CD14-positive monocyte (primary cell): ENCODE data around the gene SMIM35. TPM values are rescaled to one million over a fixed set of nuclear protein-coding genes. Genes with fewer than 3 reads are reported as not detected.

Source experiments
- DNase-seq, 3 donors: peaks; one replicate each; pipeline ENCODE4 v3.0.0-alpha.2; 2011 to 2022
- H2AFZ ChIP-seq: 2 replicates; pipeline ENCODE4 v1.6.0; 2012; ENCODE audit warnings: mild to moderate bottlenecking, low read depth, low read length, inconsistent platforms; ENCODE audit not compliant: insufficient read depth, poor library complexity, severe bottlenecking
- H3K27ac ChIP-seq, 2 donors: 1 replicate in 1 of 2; 2 replicates in 1 of 2; pipeline ENCODE4 v1.5.1; 2012 to 2013; ENCODE audit warnings: low read length in 2 of 2, control low read depth in 1 of 2, inconsistent platforms in 1 of 2, low read depth in 1 of 2, mild to moderate bottlenecking in 1 of 2
- H3K27me3 ChIP-seq, 2 donors: one replicate each; pipeline versions ENCODE4 v1.6.0 to v1.6.1; 2011 to 2013; ENCODE audit warnings: low read length in 2 of 2; ENCODE audit not compliant: control insufficient read depth in 2 of 2, insufficient read depth in 2 of 2
- H3K36me3 ChIP-seq, 2 donors: replicated peaks in 1 of 2; 1 replicate in 1 of 2; 2 replicates in 1 of 2; pipeline versions ENCODE4 v1.5.1 to v1.6.1; 2012 to 2013; ENCODE audit warnings: low read length in 2 of 2, control low read depth in 1 of 2, inconsistent platforms in 1 of 2, mild to moderate bottlenecking in 1 of 2; ENCODE audit not compliant: insufficient read depth in 2 of 2, control insufficient read depth in 1 of 2
- H3K4me1 ChIP-seq, 2 donors: 1 replicate in 1 of 2; 2 replicates in 1 of 2; pipeline versions ENCODE4 v1.5.1 to v1.6.1; 2012 to 2013; ENCODE audit warnings: low read length in 2 of 2, control low read depth in 1 of 2, inconsistent platforms in 1 of 2, mild to moderate bottlenecking in 1 of 2, moderate library complexity in 1 of 2; ENCODE audit not compliant: insufficient read depth in 2 of 2, control insufficient read depth in 1 of 2
- H3K4me2 ChIP-seq: replicated peaks from 2 replicates; pipeline ENCODE3; 2012; ENCODE audit warnings: low read length, moderate library complexity, mild to moderate bottlenecking; ENCODE audit not compliant: poor library complexity, severe bottlenecking; ENCODE audit errors: extremely low read depth
- H3K4me3 ChIP-seq, 3 experiments: fragments of 200-600 bp in 1 of 3; sonication (generic) in 1 of 3; replicated peaks in 1 of 3; 1 replicate in 2 of 3; 2 replicates in 1 of 3; pipeline ENCODE4 v1.5.1; 2011 to 2013; ENCODE audit warnings: low read length in 3 of 3, mild to moderate bottlenecking in 3 of 3, control low read depth in 2 of 3, low read depth in 2 of 3, inconsistent platforms in 1 of 3, moderate library complexity in 1 of 3
- H3K79me2 ChIP-seq: 2 replicates; pipeline ENCODE4 v1.6.0; 2012; ENCODE audit warnings: mild to moderate bottlenecking, control low read depth, inconsistent platforms, low read length, moderate library complexity; ENCODE audit not compliant: insufficient read depth
- H3K9ac ChIP-seq: 2 replicates; pipeline ENCODE4 v1.6.0; 2017; ENCODE audit warnings: low read length, mild to moderate bottlenecking; ENCODE audit not compliant: insufficient read depth, poor library complexity, severe bottlenecking
- H3K9me3 ChIP-seq, 2 donors: replicated peaks in 1 of 2; 1 replicate in 1 of 2; 2 replicates in 1 of 2; pipeline versions ENCODE4 v1.5.1 to v1.6.1; 2012 to 2013; ENCODE audit warnings: low read length in 2 of 2, control low read depth in 1 of 2; ENCODE audit not compliant: control insufficient read depth in 1 of 2, insufficient read depth in 1 of 2
- H4K20me1 ChIP-seq: 2 replicates; pipeline ENCODE4 v1.6.0; 2012; ENCODE audit warnings: mild to moderate bottlenecking, low read length, control low read depth, moderate library complexity; ENCODE audit not compliant: insufficient read depth
- H3K27ac Mint-ChIP-seq, 7 donors: one replicate each; pipeline ENCODE4 v1.8.0; 2020; ENCODE audit warnings: mild to moderate bottlenecking in 7 of 7, mixed read lengths in 7 of 7, moderate library complexity in 6 of 7, inconsistent platforms in 2 of 7
- H3K27me3 Mint-ChIP-seq, 3 donors: one replicate each; pipeline ENCODE4 v1.8.0; 2021 to 2022; ENCODE audit warnings: low read depth in 3 of 3, mild to moderate bottlenecking in 3 of 3, mixed read lengths in 3 of 3, moderate library complexity in 3 of 3, inconsistent platforms in 1 of 3
- H3K36me3 Mint-ChIP-seq, 2 donors: one replicate each; pipeline ENCODE4 v1.8.0; 2020; ENCODE audit warnings: mixed read lengths in 2 of 2, inconsistent platforms in 1 of 2, mild to moderate bottlenecking in 1 of 2
- H3K4me1 Mint-ChIP-seq: one replicate; pipeline ENCODE4 v1.8.0; 2020; ENCODE audit warnings: mild to moderate bottlenecking, mixed read lengths
- H3K4me3 Mint-ChIP-seq, 2 donors: one replicate each; pipeline ENCODE4 v1.8.0; 2020; ENCODE audit warnings: mild to moderate bottlenecking in 2 of 2, mixed read lengths in 2 of 2, moderate library complexity in 1 of 2
- H3K9me3 Mint-ChIP-seq, 7 donors: one replicate each; pipeline ENCODE4 v1.8.0; 2020 to 2022; ENCODE audit warnings: mixed read lengths in 7 of 7, mild to moderate bottlenecking in 6 of 7, moderate library complexity in 6 of 7, inconsistent platforms in 2 of 7
- WGBS: methylation state at CpG from one replicate; pipeline ENCODE4 v1.1.5; 2013; ENCODE audit warnings: missing lambda C conversion rate; ENCODE audit not compliant: insufficient coverage; 5-methylcytosine and 5-hydroxymethylcytosine counted together
- intact Hi-C, 2 donors: fragments of 100-400 bp; cut with micrococcal nuclease; formaldehyde crosslinking; loops; one replicate each; pipeline versions ENCODE4 v1.15.0 to v1.15.1; 2023
- polyA plus RNA-seq, 3 donors: library from polyadenylated mRNA; depleted of rRNA in 1 of 3; unstranded in 2 of 3; stranded (reverse) in 1 of 3; fragments of 300-500 nt in 2 of 3; fragments of >200 nt in 1 of 3; fragmentation: Illumina TruSeq in 2 of 3; gene quantifications; 1 replicate in 2 of 3; 2 replicates in 1 of 3; pipeline ENCODE4 v1.2.3, GENCODE V29; 2012 to 2021
- TF ChIP-seq, protein P1 (sequence below): fragments of 200-600 bp; IDR thresholded peaks from one replicate; pipeline ENCODE4 v1.8.0; 2022; ENCODE audit warnings: antibody characterized with exemption, mild to moderate bottlenecking

SMIM35 gene
- polyA plus RNA-seq, 3 donors, result 0.05 to 0.29 (median 0.11) TPM

DNA sequence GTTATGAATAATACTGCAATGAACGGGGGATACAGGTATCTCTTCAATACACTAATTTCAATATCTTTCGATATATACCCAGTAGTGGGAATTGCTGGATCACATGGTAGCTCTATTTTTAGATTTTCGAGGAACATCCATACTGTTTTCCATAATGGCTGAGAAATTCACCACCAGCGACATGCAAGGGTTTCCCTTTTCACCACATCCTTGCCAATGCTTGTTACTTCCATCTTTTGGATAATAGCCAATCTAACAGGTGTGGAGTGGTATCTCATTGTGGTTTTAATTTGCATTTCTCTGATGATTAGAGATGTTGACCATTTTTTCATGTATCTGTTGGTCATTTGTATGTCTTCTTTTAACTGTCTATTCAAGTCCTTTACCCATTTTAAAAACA, 94.6 kb downstream of the SMIM35 start:
- H3K9me3 Mint-ChIP-seq, result peaks cover 0 to 2% (median 0%) of the 10 kb centered on the region in 7 donors
- no CpG with 5 or more reads among the region's 4 CpGs for WGBS
- H3K4me1 Mint-ChIP-seq, result peaks cover 84% of the 10 kb centered on the region
- peak overlapping the region; percentile 14 to 99 (median 98) for H3K4me3 ChIP-seq
- H3K4me3 Mint-ChIP-seq, result peak overlapping the region; percentile 64 to 86
- H3K9ac ChIP-seq, result no peak overlapping the region
- peaks cover 98% of the 10 kb centered on the region for H4K20me1 ChIP-seq
- intact Hi-C loops, result loop anchor here in 1 of 2 donors (10.0 kb wide), 1 partner anchor 63 kb away; no protein-coding TSS in a partner anchor
- H3K79me2 ChIP-seq, result peaks cover 97% of the 10 kb centered on the region
- peaks cover 95 to 97% of the 10 kb centered on the region in 2 donors for H3K36me3 ChIP-seq
- H3K4me1 ChIP-seq, result peaks cover 87 to 97% of the 10 kb centered on the region in 2 donors
- H3K9me3 ChIP-seq, result no peaks in the 10 kb centered on the region
- peak overlapping the region in 1 of 2 donors; percentile 71 for H3K27ac ChIP-seq
- H3K27me3 ChIP-seq, result no peaks in the 10 kb centered on the region
- no peak overlapping the region for H2AFZ ChIP-seq
- H3K27me3 Mint-ChIP-seq, result peaks cover 0 to 2% (median 0%) of the 10 kb centered on the region in 3 donors
- H3K4me2 ChIP-seq, result peak overlapping the region; percentile 100
- DNase-seq, result no peak
- TF ChIP-seq, protein P1, sequence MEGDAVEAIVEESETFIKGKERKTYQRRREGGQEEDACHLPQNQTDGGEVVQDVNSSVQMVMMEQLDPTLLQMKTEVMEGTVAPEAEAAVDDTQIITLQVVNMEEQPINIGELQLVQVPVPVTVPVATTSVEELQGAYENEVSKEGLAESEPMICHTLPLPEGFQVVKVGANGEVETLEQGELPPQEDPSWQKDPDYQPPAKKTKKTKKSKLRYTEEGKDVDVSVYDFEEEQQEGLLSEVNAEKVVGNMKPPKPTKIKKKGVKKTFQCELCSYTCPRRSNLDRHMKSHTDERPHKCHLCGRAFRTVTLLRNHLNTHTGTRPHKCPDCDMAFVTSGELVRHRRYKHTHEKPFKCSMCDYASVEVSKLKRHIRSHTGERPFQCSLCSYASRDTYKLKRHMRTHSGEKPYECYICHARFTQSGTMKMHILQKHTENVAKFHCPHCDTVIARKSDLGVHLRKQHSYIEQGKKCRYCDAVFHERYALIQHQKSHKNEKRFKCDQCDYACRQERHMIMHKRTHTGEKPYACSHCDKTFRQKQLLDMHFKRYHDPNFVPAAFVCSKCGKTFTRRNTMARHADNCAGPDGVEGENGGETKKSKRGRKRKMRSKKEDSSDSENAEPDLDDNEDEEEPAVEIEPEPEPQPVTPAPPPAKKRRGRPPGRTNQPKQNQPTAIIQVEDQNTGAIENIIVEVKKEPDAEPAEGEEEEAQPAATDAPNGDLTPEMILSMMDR, result no peak
- H3K27ac Mint-ChIP-seq, result peak overlapping the region in 4 of 7 donors; percentile 78 to 89 (median 82)
- H3K36me3 Mint-ChIP-seq, result peaks cover 96 to 100% of the 10 kb centered on the region in 2 donors

DNA sequence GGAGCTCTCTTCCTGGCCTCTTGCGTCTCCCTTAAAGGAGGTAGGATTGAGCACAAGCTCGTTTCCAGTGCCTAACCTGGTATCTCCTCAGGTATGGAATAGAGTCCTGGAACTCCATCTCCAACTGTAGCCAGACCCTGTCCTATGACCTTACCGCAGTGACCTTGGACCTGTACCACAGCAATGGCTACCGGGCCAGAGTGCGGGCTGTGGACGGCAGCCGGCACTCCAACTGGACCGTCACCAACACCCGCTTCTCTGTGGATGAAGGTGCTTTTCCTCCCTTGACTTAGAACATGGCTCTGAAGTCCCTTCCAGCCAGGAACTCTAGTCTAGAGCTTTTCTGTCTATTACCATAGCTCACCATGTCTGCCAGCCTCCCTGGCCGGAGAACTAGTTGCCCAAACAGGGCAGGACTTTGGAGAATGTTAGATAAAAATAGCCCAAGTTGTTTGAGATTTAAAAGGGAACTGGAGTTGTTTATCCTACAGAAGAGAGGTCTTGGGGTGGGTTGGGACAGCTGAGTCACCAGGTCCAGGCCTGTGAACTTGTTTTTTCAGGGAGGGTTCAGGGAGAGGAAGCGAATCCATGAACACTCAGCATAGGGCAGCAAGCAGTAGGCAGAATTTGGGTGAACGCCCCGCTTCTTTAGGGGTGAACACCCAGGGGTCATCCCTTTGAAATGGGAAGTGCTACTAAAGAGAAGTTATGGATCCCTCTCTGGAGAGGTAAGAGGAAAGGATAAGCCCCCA, 97.2 kb downstream of the SMIM35 start:
- Histone ChIP-seq H2AFZ (no peak overlapping the region), H3K4me2 (peak overlapping the region; percentile 100), H3K36me3 (peaks cover 69 to 71% of the 10 kb centered on the region in 2 donors), H3K9ac (peak overlapping the region; percentile 97), H3K27me3 (no peaks in the 10 kb centered on the region), H3K4me1 (peaks cover 84 to 85% of the 10 kb centered on the region in 2 donors), H3K4me3 (peak overlapping the region; percentile 95 to 99 (median 98)), H3K79me2 (peaks cover 97% of the 10 kb centered on the region), H3K27ac (peak overlapping the region; percentile 96 to 100), H3K9me3 (no peaks in the 10 kb centered on the region), H4K20me1 (peaks cover 81% of the 10 kb centered on the region)
- Mint-ChIP-seq H3K9me3 (peaks cover 0 to 5% (median 0%) of the 10 kb centered on the region in 7 donors), H3K4me3 (peak overlapping the region; percentile 93 to 96), H3K4me1 (peaks cover 83% of the 10 kb centered on the region), H3K36me3 (peaks cover 83 to 86% of the 10 kb centered on the region in 2 donors), H3K27me3 (peaks cover 0 to 1% (median 0%) of the 10 kb centered on the region in 3 donors), H3K27ac (peak overlapping the region; percentile 94 to 100 (median 98))
- 17% methylated on average over 3 of the region's 13 CpGs for WGBS
- TF ChIP-seq, protein P1, result no peak
- DNase-seq, result peak; percentile 82 to 88 (median 85)
- intact Hi-C loops, result loop anchor here (5.0 to 10.0 kb wide), 4 partner anchors 37 to 172 kb away; no protein-coding TSS in a partner anchor
